Right lobe of liver (tissue), 6 donors: ENCODE data around the gene GIT2. TPM values are rescaled to one million over a fixed set of nuclear protein-coding genes. Genes with fewer than 3 reads are reported as not detected.

Experiments
- ATAC-seq, 4 donors: fragments of 200-7000 bp; cut with Tn5 transposase; one replicate each; pipeline ENCODE4 v1.9.1; 2020; ENCODE audit warnings: mild to moderate bottlenecking in 4 of 4, moderate library complexity in 4 of 4
- DNase-seq, 3 donors: peaks; one replicate each; pipeline ENCODE4 v3.0.0-alpha.2; 2020
- H3K27ac ChIP-seq, 3 donors: fragments of 200-600 bp; one replicate each; pipeline ENCODE4 v1.8.0; 2022
- H3K27me3 ChIP-seq, 2 donors: fragments of 200-600 bp; one replicate each; pipeline ENCODE4 v1.8.0; 2022
- H3K36me3 ChIP-seq, 4 donors: fragments of 200-600 bp; sonication (generic) in 1 of 4; one replicate each; pipeline versions ENCODE4 v1.5.1 to v1.8.0; 2017 to 2022; ENCODE audit warnings: control low read depth in 1 of 4
- H3K4me1 ChIP-seq, 4 donors: fragments of 200-600 bp; sonication (generic) in 1 of 4; one replicate each; pipeline versions ENCODE4 v1.5.1 to v1.8.0; 2017 to 2022; ENCODE audit warnings: control low read depth in 1 of 4
- H3K4me3 ChIP-seq, 3 donors: fragments of 200-600 bp; one replicate each; pipeline ENCODE4 v1.8.0; 2022
- H3K9me3 ChIP-seq, 4 donors: fragments of 200-600 bp; sonication (generic) in 1 of 4; one replicate each; pipeline versions ENCODE4 v1.5.1 to v1.8.0; 2017 to 2022; ENCODE audit warnings: control low read depth in 1 of 4
- CTCF ChIP-seq, 4 donors: fragments of 200-600 bp in 3 of 4; fragments of 450-650 bp in 1 of 4; IDR thresholded peaks; one replicate each; pipeline versions ENCODE4 v1.5.1 to v1.8.0; 2016 to 2022; ENCODE audit warnings: antibody characterized with exemption in 4 of 4, mild to moderate bottlenecking in 2 of 4
- POLR2A ChIP-seq: fragments of 450-650 bp; IDR thresholded peaks from one replicate; pipeline ENCODE4 v1.6.1; 2017; ENCODE audit warnings: antibody characterized with exemption, mild to moderate bottlenecking
- WGBS: methylation state at CpG from one replicate; pipeline ENCODE4 v1.1.6; 2018; ENCODE audit warnings: low coverage, low lambda C conversion rate; ENCODE audit not compliant: insufficient coverage; ENCODE audit errors: missing lambda C conversion rate; 5-methylcytosine and 5-hydroxymethylcytosine counted together
- intact Hi-C, 2 donors: fragments of 100-400 bp; cut with DNase I; formaldehyde crosslinking; loops; one replicate each; pipeline versions ENCODE4 v1.11.2 to v1.14.1; 2022
- total RNA-seq, 6 experiments: library from RNA; depleted of rRNA in 2 of 6; stranded (reverse); fragments of >200 nt in 2 of 6; fragmentation: NEBNext Ultra II Directional in 3 of 6; extraction: Animal tissue kit (Norgen Biotek cat#: 25700) in 3 of 6; gene quantifications; one replicate each; pipeline versions ENCODE4 v1.1.0 to v1.2.4, GENCODE V29; 2016 to 2023
- donor health status: DM: no; HTN: yes; CAD: no.
- donor health status: DM: no; HTN: no; CAD: no.
- donor health status: DM: no; HTN: no; CAD: no.
- donor health status: DM: no; HTN: yes; CAD: no.
- donor health status: DM: no; HTN: yes; CAD: no.

The GIT2 gene
- total RNA-seq, 6 experiments from 2014 or later: 13.3 to 24.8 (median 16.8) TPM

GRCh38 chr12:109926488-109927210 is 69.5 kb downstream of the GIT2 start:
- H3K36me3 ChIP-seq: peaks cover 4 to 15% (median 11%) of the 10 kb centered on the region in 4 donors
- H3K4me1 ChIP-seq: no peaks in the 10 kb centered on the region
- no peak for DNase-seq
- no peak for TF ChIP-seq CTCF (IDR thresholded peaks at IDR 0.05)
- no peak for TF ChIP-seq POLR2A
- H3K27me3 ChIP-seq: no peaks in the 10 kb centered on the region
- no CpG with 5 or more reads among the region's 11 CpGs for WGBS
- no peak overlapping the region for H3K4me3 ChIP-seq
- intact Hi-C loops: no loop called here
- H3K9me3 ChIP-seq: no peaks in the 10 kb centered on the region
- no peak for ATAC-seq
- H3K27ac ChIP-seq: no peak overlapping the region

- TF ChIP-seq POLR2A (no peak), CTCF (IDR thresholded peaks at IDR 0.05) (no peak)
- no peak for ATAC-seq
- H3K36me3 ChIP-seq: peaks cover 4 to 8% (median 6%) of the 10 kb centered on the region in 4 donors
- 93% methylated on average over 2 of the region's 8 CpGs for WGBS
- H3K27ac ChIP-seq: no peak overlapping the region
- no peaks in the 10 kb centered on the region for H3K27me3 ChIP-seq
- intact Hi-C loops: no loop called here
- no peak for DNase-seq
- H3K9me3 ChIP-seq: no peaks in the 10 kb centered on the region
- no peak overlapping the region for H3K4me3 ChIP-seq
- H3K4me1 ChIP-seq: no peaks in the 10 kb centered on the region
Measured at GRCh38 chr12:109926016-109926415, 70.2 kb downstream of the GIT2 start.

GRCh38 chr12:109925185-109925840 is 70.9 kb downstream of the GIT2 start:
- H3K4me1 ChIP-seq: no peaks in the 10 kb centered on the region
- H3K9me3 ChIP-seq: no peaks in the 10 kb centered on the region
- no peaks in the 10 kb centered on the region for H3K27me3 ChIP-seq
- no peak for ATAC-seq
- no peak overlapping the region for H3K4me3 ChIP-seq
- DNase-seq: no peak
- H3K27ac ChIP-seq: no peak overlapping the region
- intact Hi-C loops: no loop called here
- peaks cover 0 to 4% (median 2%) of the 10 kb centered on the region in 4 donors for H3K36me3 ChIP-seq
- 54% methylated on average over 2 of the region's 20 CpGs for WGBS
- no peak for TF ChIP-seq POLR2A
- no peak for TF ChIP-seq CTCF (IDR thresholded peaks at IDR 0.05)

- H3K27me3 ChIP-seq: no peaks in the 10 kb centered on the region
- DNase-seq (no peak), ATAC-seq (no peak)
- no peaks in the 10 kb centered on the region for H3K9me3 ChIP-seq
- H3K4me3 ChIP-seq: no peak overlapping the region
- H3K4me1 ChIP-seq: no peaks in the 10 kb centered on the region
- peaks cover 0 to 11% (median 2%) of the 10 kb centered on the region in 4 donors for H3K36me3 ChIP-seq
- 66% methylated on average over 5 of the region's 17 CpGs for WGBS
- no peak overlapping the region for H3K27ac ChIP-seq
- intact Hi-C loops: no loop called here
- no peak for TF ChIP-seq POLR2A
- TF ChIP-seq CTCF (IDR thresholded peaks at IDR 0.05): no peak
Measured at GRCh38 chr12:109923481-109924245, 72.5 kb downstream of the GIT2 start.
